Lung microvascular endothelial cell (primary cell): ENCODE data around the gene FAM163B. TPM values are rescaled to one million over a fixed set of nuclear protein-coding genes. Genes with fewer than 3 reads are reported as not detected.

Experiments used
- DNase-seq, 2 donors: peaks; one replicate each; pipeline versions ENCODE4 v3.0.0 to v3.0.0-alpha.2; 2010; ENCODE audit warnings: low read depth in 2 of 2
- total RNA-seq: library from RNA; depleted of rRNA; stranded (reverse); fragments of >200 nt; gene quantifications from 2 replicates; pipeline ENCODE4 v1.2.1, GENCODE V29; 2014

FAM163B gene
- total RNA-seq, 1 donor from 2014 or later = not detected

GRCh38 chr9:133599470-133600173 is 9.6 kb downstream of the FAM163B start:
- no peak for DNase-seq

GRCh38 chr9:133598978-133599377 is 10.2 kb downstream of the FAM163B start:
- no peak for DNase-seq

- DNase-seq = peak in 1 of 2 donors; percentile 20
Measured at GRCh38 chr9:133597316-133597957, 11.8 kb downstream of the FAM163B start.

- DNase-seq = no peak
Measured at GRCh38 chr9:133595910-133596309, 13.3 kb downstream of the FAM163B start.

GRCh38 chr9:133594310-133594709 is 14.9 kb downstream of the FAM163B start:
- DNase-seq = no peak

- DNase-seq = no peak
Measured at GRCh38 chr9:133593587-133594253, 15.5 kb downstream of the FAM163B start.

GRCh38 chr9:133592731-133593409 is 16.3 kb downstream of the FAM163B start:
- DNase-seq = no peak

GRCh38 chr9:133591985-133592384 is 17.2 kb downstream of the FAM163B start:
- no peak for DNase-seq

GRCh38 chr9:133591116-133591910 is 17.9 kb downstream of the FAM163B start:
- no peak for DNase-seq

GRCh38 chr9:133590231-133590855 is 18.8 kb downstream of the FAM163B start:
- DNase-seq = no peak

GRCh38 chr9:133589454-133590227 is 19.5 kb downstream of the FAM163B start:
- DNase-seq = no peak

GRCh38 chr9:133587466-133587865 is 21.7 kb downstream of the FAM163B start:
- no peak for DNase-seq

- DNase-seq = no peak
Measured at GRCh38 chr9:133587051-133587450, 22.1 kb downstream of the FAM163B start.

- no peak for DNase-seq
Measured at GRCh38 chr9:133585481-133586351, 23.5 kb downstream of the FAM163B start.

GRCh38 chr9:133584559-133585476 is 24.4 kb downstream of the FAM163B start:
- no peak for DNase-seq

- DNase-seq = no peak
Measured at GRCh38 chr9:133584167-133584558, 25.0 kb downstream of the FAM163B start.

GRCh38 chr9:133583586-133583985 is 25.6 kb downstream of the FAM163B start:
- no peak for DNase-seq

GRCh38 chr9:133583111-133583510 is 26.1 kb downstream of the FAM163B start:
- DNase-seq = no peak
